ENCODE data around the gene SDK1. TPM values are rescaled to one million over a fixed set of nuclear protein-coding genes. Genes with fewer than 3 reads are reported as not detected.

SDK1 gene
- total RNA-seq, 4 donors from 2014 or later, result 2.0 to 9.3 (median 3.8) TPM

DNA sequence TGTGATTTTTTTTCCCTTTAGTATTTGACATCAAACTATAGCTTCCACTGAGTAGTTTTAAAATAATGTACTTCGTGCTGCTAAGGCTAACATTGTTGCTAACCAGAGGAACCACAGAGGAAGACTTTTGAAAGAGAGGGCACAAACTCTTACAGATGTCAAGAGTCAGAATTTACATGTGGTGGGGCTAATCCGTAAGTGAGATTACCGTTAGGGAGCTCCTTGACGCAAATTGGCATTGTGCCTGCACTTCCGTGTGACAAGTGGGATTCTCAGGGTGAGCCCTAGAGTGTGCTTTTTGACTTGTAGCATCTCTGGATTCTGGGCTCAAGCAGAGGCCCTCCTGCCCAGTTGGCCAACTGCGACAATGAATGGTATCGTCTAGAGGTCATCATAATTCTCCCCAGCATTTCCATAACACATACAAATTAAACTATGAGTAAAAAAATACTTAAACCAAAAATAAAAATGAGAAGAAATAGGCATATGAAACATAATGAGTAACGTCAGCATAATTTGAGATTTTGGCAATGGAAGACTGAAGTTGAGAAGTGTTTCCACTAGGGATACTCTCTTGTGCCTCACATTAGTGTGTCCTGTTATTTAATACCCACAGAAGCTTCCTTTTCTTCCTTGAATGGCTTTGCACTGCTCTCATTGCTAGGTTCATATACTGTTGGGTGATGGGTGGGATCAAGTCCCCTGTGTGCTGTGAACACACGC lies 164.0 kb downstream of the SDK1 start:
- intact Hi-C loops (cut with DNase I), result no loop called here
- Histone ChIP-seq H3K27me3 (no peaks in the 10 kb centered on the region), H3K4me1 (no peaks in the 10 kb centered on the region), H3K9me3 (no peaks in the 10 kb centered on the region), H3K27ac (no peak overlapping the region), H3K4me3 (no peak overlapping the region), H3K36me3 (no peaks in the 10 kb centered on the region)
- WGBS, 2 donors, result 85 to 86% methylated on average over 9 of the region's 9 CpGs
- TF ChIP-seq CTCF (IDR thresholded peaks at IDR 0.05), result no peak
- no peak for TF ChIP-seq POLR2A (IDR thresholded peaks at IDR 0.05)
- no peak for DNase-seq

- Histone ChIP-seq H3K9me3 (no peaks in the 10 kb centered on the region), H3K27ac (no peak overlapping the region), H3K36me3 (no peaks in the 10 kb centered on the region), H3K4me3 (no peak overlapping the region), H3K4me1 (no peaks in the 10 kb centered on the region), H3K27me3 (no peaks in the 10 kb centered on the region)
- TF ChIP-seq CTCF (IDR thresholded peaks at IDR 0.05), result no peak
- TF ChIP-seq POLR2A (IDR thresholded peaks at IDR 0.05), result no peak
- intact Hi-C loops (cut with DNase I), result no loop called here
- DNase-seq, result no peak
- WGBS, 2 donors, result 75 to 85% methylated on average over 4 of the region's 4 CpGs
Measured at GRCh38 chr7:3466261-3466660, 165.2 kb downstream of the SDK1 start.

- Histone ChIP-seq H3K27me3 (no peaks in the 10 kb centered on the region), H3K9me3 (no peaks in the 10 kb centered on the region), H3K4me1 (no peaks in the 10 kb centered on the region), H3K36me3 (no peaks in the 10 kb centered on the region), H3K27ac (no peak overlapping the region), H3K4me3 (no peak overlapping the region)
- DNase-seq, result no peak
- TF ChIP-seq POLR2A (IDR thresholded peaks at IDR 0.05) (no peak), CTCF (IDR thresholded peaks at IDR 0.05) (no peak)
- intact Hi-C loops (cut with DNase I), result no loop called here
- 60 to 85% methylated on average over 3 of the region's 3 CpGs for WGBS, 2 donors
Measured at GRCh38 chr7:3469641-3470040, 168.6 kb downstream of the SDK1 start.

- intact Hi-C loops (cut with DNase I), result no loop called here
- H3K4me3 ChIP-seq, result no peak overlapping the region
- no peaks in the 10 kb centered on the region for H3K9me3 ChIP-seq
- TF ChIP-seq CTCF (IDR thresholded peaks at IDR 0.05), result no peak
- no peak for TF ChIP-seq POLR2A (IDR thresholded peaks at IDR 0.05)
- no peak for DNase-seq
- H3K36me3 ChIP-seq, result no peaks in the 10 kb centered on the region
- WGBS, 2 donors, result 92 to 93% methylated on average over 15 of the region's 15 CpGs
- H3K27me3 ChIP-seq, result no peaks in the 10 kb centered on the region
- H3K27ac ChIP-seq, result no peak overlapping the region
- H3K4me1 ChIP-seq, result no peaks in the 10 kb centered on the region
Measured at GRCh38 chr7:3480197-3480596, 179.1 kb downstream of the SDK1 start.

GRCh38 chr7:3481435-3481834 lies 180.4 kb downstream of the SDK1 start:
- WGBS, 2 donors, result 83 to 86% methylated on average over 1 to 4 of the region's 4 CpGs

More at GRCh38 chr7:3481435-3481834, 180.4 kb downstream of the SDK1 start:
- no peak for TF ChIP-seq CTCF (IDR thresholded peaks at IDR 0.05)
- no peaks in the 10 kb centered on the region for H3K4me1 ChIP-seq
- no peak for DNase-seq
- H3K9me3 ChIP-seq, result no peaks in the 10 kb centered on the region
- intact Hi-C loops (cut with DNase I), result no loop called here
- H3K4me3 ChIP-seq, result no peak overlapping the region
- no peaks in the 10 kb centered on the region for H3K36me3 ChIP-seq
- no peak overlapping the region for H3K27ac ChIP-seq
- no peaks in the 10 kb centered on the region for H3K27me3 ChIP-seq
